ENCODE data around the gene ERN1. TPM values are rescaled to one million over a fixed set of nuclear protein-coding genes. Genes with fewer than 3 reads are reported as not detected.

Gene ERN1
- total RNA-seq, 2 experiments from 2014 or later, result 126 to 128 TPM

- CTCF ChIA-PET, result interaction anchor here (0.8 kb wide), 1 partner anchor 247 kb away, joined by 3 read pairs; no protein-coding TSS in a partner anchor
Observed at GRCh38 chr17:64095144-64095882, 34.6 kb downstream of the ERN1 start.

GRCh38 chr17:64094412-64094811 lies 35.5 kb downstream of the ERN1 start:
- ChIA-PET CTCF (interaction anchor here (0.8 kb wide), 1 partner anchor 246 kb away, joined by 3 read pairs; no protein-coding TSS in a partner anchor), POLR2A (interaction anchor here (1.7 to 2.9 kb wide), 3 partner anchors 12 to 51 kb away, joined by 4 to 10 read pairs (median 5); no protein-coding TSS in a partner anchor)
- H3K9me3 Mint-ChIP-seq, result no peaks in the 10 kb centered on the region
- peak overlapping the region; percentile 9 for H3K27ac Mint-ChIP-seq
- DNase-seq, result no peak
- peaks cover 90% of the 10 kb centered on the region for H3K4me1 Mint-ChIP-seq
- no peak overlapping the region for H3K4me3 Mint-ChIP-seq
- H3K36me3 Mint-ChIP-seq (ENCODE audit: low read depth), result peaks cover 84% of the 10 kb centered on the region
- H3K27me3 Mint-ChIP-seq, result no peaks in the 10 kb centered on the region

More at GRCh38 chr17:64095144-64095882, 34.6 kb downstream of the ERN1 start:
- Mint-ChIP-seq H3K4me3 (no peak overlapping the region), H3K27ac (peak overlapping the region; percentile 53), H3K4me1 (peaks cover 86% of the 10 kb centered on the region), H3K27me3 (no peaks in the 10 kb centered on the region), H3K36me3 (ENCODE audit: low read depth) (peaks cover 82% of the 10 kb centered on the region), H3K9me3 (no peaks in the 10 kb centered on the region)
- POLR2A ChIA-PET, result interaction anchor here (1.7 to 2.9 kb wide), 3 partner anchors 11 to 50 kb away, joined by 4 to 10 read pairs (median 5); no protein-coding TSS in a partner anchor
- no peak for DNase-seq

GRCh38 chr17:64092952-64093451 lies 36.9 kb downstream of the ERN1 start:
- H3K4me3 Mint-ChIP-seq, result no peak overlapping the region
- POLR2A ChIA-PET, result interaction anchor here (0.6 to 2.7 kb wide), 14 partner anchors 9 to 67 kb away, joined by 3 to 19 read pairs (median 4); no protein-coding TSS in a partner anchor

GRCh38 chr17:64092113-64092512 lies 37.8 kb downstream of the ERN1 start:
- Mint-ChIP-seq H3K27ac (peak overlapping the region; percentile 96), H3K9me3 (no peaks in the 10 kb centered on the region), H3K36me3 (ENCODE audit: low read depth) (peaks cover 87% of the 10 kb centered on the region), H3K4me3 (peak overlapping the region; percentile 45), H3K27me3 (no peaks in the 10 kb centered on the region), H3K4me1 (peaks cover 94% of the 10 kb centered on the region)
- POLR2A ChIA-PET, result interaction anchor here (0.7 to 2.8 kb wide), 8 partner anchors 8 to 72 kb away, joined by 3 to 19 read pairs (median 7); partner anchors contain the start of gene ICAM2
- CTCF ChIA-PET, result interaction anchor here (0.9 to 1.7 kb wide), 6 partner anchors 11 to 203 kb away, joined by 3 to 7 read pairs (median 3); no protein-coding TSS in a partner anchor
- DNase-seq, result no peak

More at GRCh38 chr17:64092952-64093451, 36.9 kb downstream of the ERN1 start:
- no peaks in the 10 kb centered on the region for H3K27me3 Mint-ChIP-seq
- peaks cover 85% of the 10 kb centered on the region for H3K36me3 Mint-ChIP-seq (ENCODE audit: low read depth)
- peak overlapping the region; percentile 96 for H3K27ac Mint-ChIP-seq
- H3K4me1 Mint-ChIP-seq, result peaks cover 93% of the 10 kb centered on the region
- DNase-seq, result no peak
- H3K9me3 Mint-ChIP-seq, result no peaks in the 10 kb centered on the region
- CTCF ChIA-PET, result interaction anchor here (0.9 to 1.7 kb wide), 7 partner anchors 10 to 204 kb away, joined by 3 to 7 read pairs (median 3); no protein-coding TSS in a partner anchor

GRCh38 chr17:64091571-64091970 lies 38.4 kb downstream of the ERN1 start:
- no peaks in the 10 kb centered on the region for H3K27me3 Mint-ChIP-seq
- no peaks in the 10 kb centered on the region for H3K9me3 Mint-ChIP-seq
- H3K4me1 Mint-ChIP-seq, result peaks cover 93% of the 10 kb centered on the region
- CTCF ChIA-PET, result no interaction called here
- H3K4me3 Mint-ChIP-seq, result peak overlapping the region; percentile 56
- H3K36me3 Mint-ChIP-seq (ENCODE audit: low read depth), result peaks cover 85% of the 10 kb centered on the region
- POLR2A ChIA-PET, result interaction anchor here (2.1 to 2.8 kb wide), 4 partner anchors 9 to 71 kb away, joined by 6 to 19 read pairs (median 12); partner anchors contain the start of gene ICAM2
- no peak for DNase-seq
- H3K27ac Mint-ChIP-seq, result peak overlapping the region; percentile 96

GRCh38 chr17:64091116-64091515 lies 38.8 kb downstream of the ERN1 start:
- peak; percentile 40 for DNase-seq

GRCh38 chr17:64090144-64090543 lies 39.8 kb downstream of the ERN1 start:
- ChIA-PET CTCF (interaction anchor here (0.8 to 1.1 kb wide), 2 partner anchors 12 to 44 kb away, joined by 3 read pairs; no protein-coding TSS in a partner anchor), POLR2A (interaction anchor here (1.3 to 2.8 kb wide), 3 partner anchors 16 to 70 kb away, joined by 3 to 8 read pairs (median 4); partner anchors contain the start of gene ICAM2)
- Mint-ChIP-seq H3K9me3 (no peaks in the 10 kb centered on the region), H3K27ac (peak overlapping the region; percentile 96), H3K36me3 (ENCODE audit: low read depth) (peaks cover 72% of the 10 kb centered on the region), H3K27me3 (no peaks in the 10 kb centered on the region), H3K4me1 (peaks cover 80% of the 10 kb centered on the region), H3K4me3 (no peak overlapping the region)
- no peak for DNase-seq

More at GRCh38 chr17:64091116-64091515, 38.8 kb downstream of the ERN1 start:
- peaks cover 90% of the 10 kb centered on the region for H3K4me1 Mint-ChIP-seq
- H3K36me3 Mint-ChIP-seq (ENCODE audit: low read depth), result peaks cover 82% of the 10 kb centered on the region
- ChIA-PET CTCF (no interaction called here), POLR2A (interaction anchor here (1.3 to 2.8 kb wide), 4 partner anchors 9 to 71 kb away, joined by 3 to 19 read pairs (median 6); partner anchors contain the start of gene ICAM2)
- no peaks in the 10 kb centered on the region for H3K27me3 Mint-ChIP-seq
- H3K27ac Mint-ChIP-seq, result peak overlapping the region; percentile 96
- H3K4me3 Mint-ChIP-seq, result peak overlapping the region; percentile 56
- no peaks in the 10 kb centered on the region for H3K9me3 Mint-ChIP-seq

- POLR2A ChIA-PET, result interaction anchor here (1.0 to 2.4 kb wide), 6 partner anchors 8 to 67 kb away, joined by 3 to 11 read pairs (median 6); partner anchors contain the start of genes ERN1 and ICAM2
- peaks cover 54% of the 10 kb centered on the region for H3K4me1 Mint-ChIP-seq
- CTCF ChIA-PET, result interaction anchor here (0.9 to 1.7 kb wide), 6 partner anchors 16 to 62 kb away, joined by 3 to 7 read pairs (median 5); no protein-coding TSS in a partner anchor
- H3K36me3 Mint-ChIP-seq (ENCODE audit: low read depth), result peaks cover 47% of the 10 kb centered on the region
- DNase-seq, result no peak
- H3K27me3 Mint-ChIP-seq, result no peaks in the 10 kb centered on the region
- H3K4me3 Mint-ChIP-seq, result no peak overlapping the region
- peak overlapping the region; percentile 53 for H3K27ac Mint-ChIP-seq
- H3K9me3 Mint-ChIP-seq, result no peaks in the 10 kb centered on the region
Observed at GRCh38 chr17:64087252-64088005, 42.5 kb downstream of the ERN1 start.

- Mint-ChIP-seq H3K36me3 (ENCODE audit: low read depth) (peaks cover 42% of the 10 kb centered on the region), H3K27ac (no peak overlapping the region), H3K4me3 (no peak overlapping the region), H3K27me3 (no peaks in the 10 kb centered on the region), H3K4me1 (peaks cover 41% of the 10 kb centered on the region), H3K9me3 (no peaks in the 10 kb centered on the region)
- CTCF ChIA-PET, result interaction anchor here (0.7 kb wide), 1 partner anchor 57 kb away, joined by 3 read pairs; no protein-coding TSS in a partner anchor
- POLR2A ChIA-PET, result interaction anchor here (1.1 to 7.3 kb wide), 5 partner anchors 11 to 66 kb away, joined by 3 to 69 read pairs (median 6); partner anchors contain the start of genes ERN1 and ICAM2
- DNase-seq, result no peak
Observed at GRCh38 chr17:64085650-64086005, 44.3 kb downstream of the ERN1 start.

GRCh38 chr17:64084940-64085649 lies 44.8 kb downstream of the ERN1 start:
- ChIA-PET POLR2A (interaction anchor here (1.1 to 7.3 kb wide), 9 partner anchors 12 to 65 kb away, joined by 3 to 85 read pairs (median 13); partner anchors contain the start of genes ERN1 and ICAM2), CTCF (interaction anchor here (0.7 to 3.3 kb wide), 5 partner anchors 29 to 60 kb away, joined by 3 to 12 read pairs (median 4); no protein-coding TSS in a partner anchor)
- DNase-seq, result no peak
- Mint-ChIP-seq H3K36me3 (ENCODE audit: low read depth) (peaks cover 43% of the 10 kb centered on the region), H3K27ac (no peak overlapping the region), H3K27me3 (no peaks in the 10 kb centered on the region), H3K9me3 (no peaks in the 10 kb centered on the region), H3K4me1 (peaks cover 41% of the 10 kb centered on the region), H3K4me3 (no peak overlapping the region)

- DNase-seq, result no peak
- no peak overlapping the region for H3K27ac Mint-ChIP-seq
- no peak overlapping the region for H3K4me3 Mint-ChIP-seq
- no peaks in the 10 kb centered on the region for H3K27me3 Mint-ChIP-seq
- H3K4me1 Mint-ChIP-seq, result peaks cover 38% of the 10 kb centered on the region
- ChIA-PET POLR2A (interaction anchor here (0.7 to 7.3 kb wide), 10 partner anchors 8 to 62 kb away, joined by 3 to 85 read pairs (median 14); partner anchors contain the start of gene ERN1), CTCF (interaction anchor here (1.0 to 6.3 kb wide), 6 partner anchors 20 to 59 kb away, joined by 3 to 36 read pairs (median 4); partner anchors contain the start of gene ERN1)
- H3K36me3 Mint-ChIP-seq (ENCODE audit: low read depth), result peaks cover 44% of the 10 kb centered on the region
- H3K9me3 Mint-ChIP-seq, result no peaks in the 10 kb centered on the region
Observed at GRCh38 chr17:64084086-64084939, 45.6 kb downstream of the ERN1 start.

All from activated CD4-positive, alpha-beta memory T cell treated with anti-CD3 and anti-CD28 coated beads, Interleukin-2, amount 10 ng/mL, durations not matched to agents 7 days and 5 days (primary cell).